DMS114 treated with DMSO at 0.1 percent for 48 hours (cell line): ENCODE measurements around the gene HAUS6.
A peak's percentile ranks its signal among the peaks of the same experiment; 100 is the strongest.
"Not testable (repeated sequence)": the region's sequence is repeated elsewhere in the genome, so short reads cannot be mapped to it uniquely, and the experiment has no call there.

Source experiments
- DNase-seq: peaks from one replicate; lab custom pipeline; 2025; ENCODE audit not compliant: unreplicated experiment; lab: John Stamatoyannopoulos, UW

Gene HAUS6

GRCh38 chr9:19116107-19116790 lies 13.5 kb upstream of the HAUS6 start:
- no peak for DNase-seq

- no peak for DNase-seq
Observed at GRCh38 chr9:19114680-19115270, 12.1 kb upstream of the HAUS6 start.

- no peak for DNase-seq
Observed at GRCh38 chr9:19113964-19114679, 11.4 kb upstream of the HAUS6 start.

- DNase-seq = not testable (repeated sequence)
Observed at GRCh38 chr9:19113064-19113611, 10.4 kb upstream of the HAUS6 start.

GRCh38 chr9:19108038-19108437 lies 5.3 kb upstream of the HAUS6 start:
- no peak for DNase-seq

- no peak for DNase-seq
Observed at GRCh38 chr9:19104515-19105282, 2.0 kb upstream of the HAUS6 start.

GRCh38 chr9:19102181-19102630 lies 498 bp downstream of the HAUS6 start:
- no peak for DNase-seq

GRCh38 chr9:19101203-19101602 lies 1.5 kb downstream of the HAUS6 start:
- no peak for DNase-seq

- DNase-seq = not testable (repeated sequence)
Observed at GRCh38 chr9:19097431-19097830, 5.3 kb downstream of the HAUS6 start.

- DNase-seq = no peak
Observed at GRCh38 chr9:19087106-19088000, 15.4 kb downstream of the HAUS6 start.

GRCh38 chr9:19085295-19085694 lies 17.4 kb downstream of the HAUS6 start:
- no peak for DNase-seq

GRCh38 chr9:19074836-19075235 lies 27.9 kb downstream of the HAUS6 start:
- DNase-seq = no peak

- DNase-seq = no peak
Observed at GRCh38 chr9:19074229-19074628, 28.5 kb downstream of the HAUS6 start.

GRCh38 chr9:19057033-19057432 lies 45.7 kb downstream of the HAUS6 start:
- DNase-seq = no peak

GRCh38 chr9:19050637-19051591 lies 51.8 kb downstream of the HAUS6 start:
- no peak for DNase-seq

- no peak for DNase-seq
Observed at GRCh38 chr9:19049917-19050636, 52.6 kb downstream of the HAUS6 start.

GRCh38 chr9:19048966-19049916 lies 53.5 kb downstream of the HAUS6 start, which contains the start of gene RRAGA:
Gene RRAGA (plus strand): TSS chr9:19049427. CDS start chr9:19049660, 233 bp downstream.
- DNase-seq = peak; percentile 70
